Endothelial cell of umbilical vein (primary cell): ENCODE results near the gene COMMD7. TPM values are rescaled to one million over a fixed set of nuclear protein-coding genes. Genes with fewer than 3 reads are reported as not detected.

Experiments
- BruUV-seq: library from RNA; stranded (reverse); fragments of 400-500 nt; replicated peaks from 2 replicates; lab custom pipeline; 2021; lab: Mats Ljungman, UMichigan
- CTCF ChIA-PET: fragments of 300-600, 350-600 bp; sonication (Branson Sonifier 250); formaldehyde crosslinking; loops from one replicate; lab custom pipeline; 2021; ENCODE audit warnings: antibody characterized with exemption, inconsistent platforms; lab: Charles Lee
- POLR2A ChIA-PET: fragments of 300-600, 350-600 bp; sonication (Branson Sonifier 250); formaldehyde crosslinking; loops from one replicate; lab custom pipeline; 2021; ENCODE audit warnings: antibody characterized with exemption, inconsistent platforms; lab: Charles Lee
- DNase-seq: peaks from one replicate; pipeline ENCODE4 v3.0.0-alpha.2; 2011; ENCODE audit warnings: low read depth, low spot score
- FAIRE-seq: peaks from 2 replicates; lab custom pipeline; 2011; peaks lifted over from hg19 to GRCh38; lab: Jason Lieb, UNC
- H2AFZ ChIP-seq: 2 replicates; pipeline ENCODE4 v1.6.0; 2012; ENCODE audit warnings: low read depth, low read length, control low read depth, inconsistent platforms
- H3K27ac ChIP-seq: 2 replicates; pipeline ENCODE4 v1.5.1; 2011; ENCODE audit warnings: low read depth, mild to moderate bottlenecking, control low read depth, low read length, moderate library complexity; ENCODE audit not compliant: insufficient read depth
- H3K27me3 ChIP-seq, 2 experiments: 2 replicates each; pipeline versions ENCODE4 v1.6.0 to v1.6.1; 2011; ENCODE audit warnings: low read length in 2 of 2, mixed read lengths in 1 of 2; ENCODE audit not compliant: control insufficient read depth in 2 of 2, insufficient read depth in 2 of 2
- H3K36me3 ChIP-seq, 2 experiments: 2 replicates in 1 of 2; 3 replicates in 1 of 2; pipeline ENCODE4 v1.5.1; 2011; ENCODE audit warnings: low read length in 2 of 2, mild to moderate bottlenecking in 1 of 2, moderate library complexity in 1 of 2; ENCODE audit not compliant: control insufficient read depth in 2 of 2, insufficient read depth in 2 of 2; ENCODE audit errors: extremely low read depth in 1 of 2
- H3K4me1 ChIP-seq: 3 replicates; pipeline ENCODE4 v1.5.1; 2011; ENCODE audit warnings: mild to moderate bottlenecking, low read length; ENCODE audit not compliant: control insufficient read depth, insufficient read depth; ENCODE audit errors: extremely low read depth
- H3K4me2 ChIP-seq: 2 replicates; pipeline ENCODE4 v1.6.1; 2011; ENCODE audit warnings: low read length, control low read depth, mixed read lengths; ENCODE audit not compliant: insufficient read depth
- H3K4me3 ChIP-seq, 3 experiments: fragments of 200-600 bp in 1 of 3; sonication (generic), shearing (Covaris generic) in 1 of 3; replicated peaks in 1 of 3; 2 replicates each; pipeline ENCODE4 v1.5.1; 2011 to 2016; ENCODE audit warnings: control low read depth in 3 of 3, low read length in 3 of 3, mild to moderate bottlenecking in 2 of 3, inconsistent platforms in 1 of 3, low read depth in 1 of 3, moderate library complexity in 1 of 3; ENCODE audit not compliant: insufficient read depth in 1 of 3
- H3K79me2 ChIP-seq: 2 replicates; pipeline ENCODE4 v1.6.0; 2012; ENCODE audit warnings: low read length, inconsistent platforms; ENCODE audit not compliant: control insufficient read depth, insufficient read depth
- H3K9ac ChIP-seq: replicated peaks from 2 replicates; pipeline ENCODE3; 2011; ENCODE audit warnings: low read length, control low read depth; ENCODE audit not compliant: insufficient read depth; ENCODE audit errors: extremely low read depth
- H3K9me1 ChIP-seq: replicated peaks from 3 replicates; pipeline ENCODE4 v1.6.0; 2011; ENCODE audit warnings: mild to moderate bottlenecking, low read length; ENCODE audit not compliant: control insufficient read depth, insufficient read depth; ENCODE audit errors: extremely low read depth
- H3K9me3 ChIP-seq: replicated peaks from 2 replicates; pipeline ENCODE4 v1.5.1; 2012; ENCODE audit warnings: low read length, inconsistent platforms; ENCODE audit not compliant: control insufficient read depth, insufficient read depth
- H4K20me1 ChIP-seq: replicated peaks from 2 replicates; pipeline ENCODE3; 2011; ENCODE audit warnings: mild to moderate bottlenecking, low read length; ENCODE audit not compliant: control insufficient read depth, insufficient read depth; ENCODE audit errors: extremely low read depth
- CTCF ChIP-seq, 2 donors: IDR thresholded peaks; 1 replicate in 1 of 2; 2 replicates in 1 of 2; pipeline ENCODE4 v1.5.1; 2011; ENCODE audit warnings: low read length in 2 of 2, mild to moderate bottlenecking in 2 of 2, moderate library complexity in 2 of 2, control low read depth in 1 of 2, inconsistent platforms in 1 of 2, low read depth in 1 of 2; ENCODE audit not compliant: insufficient read depth in 1 of 2; ENCODE audit errors: extremely low read depth in 1 of 2
- EZH2 ChIP-seq: IDR thresholded peaks from 2 replicates; pipeline ENCODE4 v1.6.1; 2012; ENCODE audit warnings: borderline replicate concordance, low read depth, mild to moderate bottlenecking, moderate library complexity, low read length, inconsistent platforms; ENCODE audit not compliant: severe bottlenecking
- FOS ChIP-seq: IDR thresholded peaks from 2 replicates; pipeline ENCODE4 v1.6.1; 2011; ENCODE audit warnings: mild to moderate bottlenecking, low read length, moderate library complexity, borderline replicate concordance; ENCODE audit not compliant: insufficient read depth
- GATA2 ChIP-seq: IDR thresholded peaks from 2 replicates; pipeline ENCODE4 v1.7.0; 2011; ENCODE audit warnings: low read depth, mild to moderate bottlenecking, moderate library complexity, mixed read lengths, low read length; ENCODE audit not compliant: insufficient read length, insufficient read depth
- JUN ChIP-seq: IDR thresholded peaks from 2 replicates; pipeline ENCODE4 v1.6.1; 2011; ENCODE audit warnings: borderline replicate concordance, low read depth; ENCODE audit not compliant: insufficient read length, insufficient read depth
- MAX ChIP-seq: IDR thresholded peaks from 2 replicates; pipeline ENCODE4 v1.6.1; 2011; ENCODE audit not compliant: insufficient read depth, insufficient read length
- MYC ChIP-seq: IDR thresholded peaks from one replicate; pipeline ENCODE4 v1.6.1; 2011; ENCODE audit warnings: mild to moderate bottlenecking, low read depth, low read length
- POLR2A ChIP-seq: IDR thresholded peaks from 2 replicates; pipeline ENCODE4 v1.6.1; 2012; ENCODE audit warnings: low read depth, mild to moderate bottlenecking, control low read depth, low read length
- POLR2AphosphoS5 ChIP-seq: IDR thresholded peaks from 2 replicates; pipeline ENCODE4 v1.6.1; 2012; ENCODE audit warnings: low read depth, mild to moderate bottlenecking, control low read depth, low read length, moderate library complexity; ENCODE audit not compliant: insufficient read depth
- dilution Hi-C: fragments of 300-500 bp; cut with MboI; formaldehyde crosslinking; loops from one replicate; pipeline ENCODE4 v1.15.0; 2019; ENCODE audit warnings: low sequenced_read_pairs; ENCODE audit not compliant: extremely low pct_ligation_motif_present
- intact Hi-C: fragments of 100-400 bp; cut with micrococcal nuclease; formaldehyde crosslinking; loops from one replicate; pipeline ENCODE4 v1.10.0; 2022
- polyA plus RNA-seq, 4 experiments: library from polyadenylated mRNA; depleted of rRNA in 3 of 4; stranded (reverse) in 3 of 4; unstranded in 1 of 4; fragments of >200 nt; gene quantifications; 2 replicates each; pipeline versions ENCODE4 v1.2.1 to v1.2.3, GENCODE V29; 2011 to 2012; ENCODE audit warnings: missing spikeins in 1 of 4
- total RNA-seq: library from RNA; stranded (reverse); gene quantifications from 2 replicates; pipeline ENCODE4 v1.2.3, GENCODE V29; 2021

Gene COMMD7
- total and polyA plus RNA-seq, 2 donors (not counting 3 experiments of a cell fraction or from before 2014, with no cell fraction given) = 58.8 to 72.9 TPM

GRCh38 chr20:32775336-32775991 is 32.2 kb upstream of the COMMD7 start:
- no peak for FAIRE-seq
- no TSS peak for BruUV-seq
- POLR2A ChIA-PET = no interaction called here
- Histone ChIP-seq H3K9me3 (no peaks in the 10 kb centered on the region), H4K20me1 (no peaks in the 10 kb centered on the region), H3K79me2 (no peaks in the 10 kb centered on the region), H3K9ac (no peak overlapping the region), H3K9me1 (no peaks in the 10 kb centered on the region), H3K36me3 (no peaks in the 10 kb centered on the region), H3K4me1 (no peaks in the 10 kb centered on the region), H3K4me2 (no peak overlapping the region), H3K27me3 (no peaks in the 10 kb centered on the region), H3K27ac (no peak overlapping the region), H3K4me3 (no peak overlapping the region), H2AFZ (no peak overlapping the region)
- dilution Hi-C loops = no loop called here
- DNase-seq = no peak
- intact Hi-C loops = loop anchor here (5.0 kb wide), 1 partner anchor 253 kb away; no protein-coding TSS in a partner anchor
- CTCF ChIA-PET = interaction anchor here (1.4 to 7.7 kb wide), 3 partner anchors 13 to 99 kb away, joined by 6 to 636 read pairs (median 6); partner anchors contain the start of genes C20orf203 and DNMT3B
- TF ChIP-seq FOS (no peak), EZH2 (no peak), MYC (no peak), POLR2AphosphoS5 (no peak), MAX (no peak), CTCF (IDR thresholded peaks at IDR 0.05; ENCODE audit: extremely low read depth in 1 of 2, insufficient read depth in 1 of 2, low read depth in 1 of 2, low read length in 2 of 2) (no peak), POLR2A (no peak), GATA2 (no peak), JUN (no peak)
